Peyer's patch (tissue), 4 donors: ENCODE results near the gene PITHD1. TPM values are rescaled to one million over a fixed set of nuclear protein-coding genes. Genes with fewer than 3 reads are reported as not detected.
"Not testable (repeated sequence)": the region's sequence is repeated elsewhere in the genome, so short reads cannot be mapped to it uniquely, and the experiment has no call there.

ENCODE experiments used
- DNase-seq, 3 donors: peaks; one replicate each; pipeline ENCODE4 v3.0.0-alpha.2; 2017 to 2019
- H3K27ac ChIP-seq, 4 donors: fragments of 200-600 bp; sonication (generic); one replicate each; pipeline ENCODE4 v1.5.1; 2016 to 2019
- H3K27me3 ChIP-seq, 2 donors: fragments of 200-600 bp; sonication (generic); one replicate each; pipeline ENCODE4 v1.5.1; 2019
- H3K36me3 ChIP-seq, 3 donors: fragments of 200-600 bp; sonication (generic); one replicate each; pipeline ENCODE4 v1.5.1; 2016 to 2019
- H3K4me1 ChIP-seq, 4 donors: fragments of 200-600 bp; sonication (generic); one replicate each; pipeline ENCODE4 v1.5.1; 2016 to 2019
- H3K4me3 ChIP-seq, 4 donors: fragments of 200-600 bp; sonication (generic); 1 replicate in 3 of 4; 2 replicates in 1 of 4; pipeline ENCODE4 v1.5.1; 2016 to 2019; ENCODE audit warnings: mild to moderate bottlenecking in 1 of 4
- H3K9me3 ChIP-seq, 4 donors: fragments of 200-600 bp; sonication (generic); one replicate each; pipeline ENCODE4 v1.5.1; 2016 to 2019; ENCODE audit warnings: mild to moderate bottlenecking in 1 of 4
- CTCF ChIP-seq, 6 experiments: fragments of 450-650 bp in 4 of 6; fragments of 200-600 bp in 2 of 6; sonication (generic) in 1 of 6; IDR thresholded peaks; one replicate each; pipeline ENCODE4 v1.5.1; 2017 to 2019; ENCODE audit warnings: antibody characterized with exemption in 6 of 6, mild to moderate bottlenecking in 3 of 6, moderate library complexity in 1 of 6
- POLR2A ChIP-seq, 2 donors: fragments of 450-650 bp; IDR thresholded peaks; one replicate each; pipeline ENCODE4 v1.5.1; 2017; ENCODE audit warnings: antibody characterized with exemption in 2 of 2, mild to moderate bottlenecking in 2 of 2, moderate library complexity in 2 of 2
- total RNA-seq, 4 donors: library from RNA; depleted of rRNA; stranded (reverse); fragments of >200 nt; gene quantifications; one replicate each; pipeline ENCODE4 v1.1.0, GENCODE V29; 2016

PITHD1 gene
- total RNA-seq, 4 donors from 2014 or later = 19.4 to 47.0 (median 30.1) TPM

GRCh38 chr1:23799570-23800399, 21.6 kb downstream of the PITHD1 start:
- Histone ChIP-seq H3K4me3 (peak overlapping the region; percentile 65 to 94 (median 82)), H3K4me1 (peaks cover 0 to 24% (median 18%) of the 10 kb centered on the region in 4 donors), H3K27me3 (no peaks in the 10 kb centered on the region), H3K9me3 (no peaks in the 10 kb centered on the region), H3K27ac (peak overlapping the region; percentile 85 to 97 (median 94)), H3K36me3 (peaks cover 0 to 34% (median 0%) of the 10 kb centered on the region in 3 donors)
- no peak for TF ChIP-seq CTCF (IDR thresholded peaks at IDR 0.05)
- peak; percentile 82 to 93 for TF ChIP-seq POLR2A (IDR thresholded peaks at IDR 0.05)
- peak; percentile 59 to 92 (median 87) for DNase-seq

GRCh38 chr1:23800400-23801337, 22.5 kb downstream of the PITHD1 start, which contains the start of gene GALE:
GALE (minus strand) TSS chr1:23800754; CDS start chr1:23799007, 1,747 bp downstream.
- H3K27ac ChIP-seq = peak within 1 kb of the TSS; percentile 85 to 97 (median 94)
- H3K27me3 ChIP-seq = no peaks in the 10 kb centered on the region
- peaks cover 0 to 24% (median 18%) of the 10 kb centered on the region in 4 donors for H3K4me1 ChIP-seq
- TF ChIP-seq CTCF (IDR thresholded peaks at IDR 0.05) (peak in 1 of 6 experiments; percentile 12), POLR2A (IDR thresholded peaks at IDR 0.05) (peak; percentile 77 to 89)
- H3K9me3 ChIP-seq = no peaks in the 10 kb centered on the region
- H3K4me3 ChIP-seq = peak within 1 kb of the TSS; percentile 65 to 94 (median 82)
- peaks cover 0 to 28% (median 0%) of the 10 kb centered on the region in 3 donors for H3K36me3 ChIP-seq
- peak; percentile 97 to 99 (median 99) for DNase-seq

- no peak for TF ChIP-seq POLR2A (IDR thresholded peaks at IDR 0.05)
- TF ChIP-seq CTCF (IDR thresholded peaks at IDR 0.05) = no peak
- Histone ChIP-seq H3K36me3 (peaks cover 0 to 22% (median 0%) of the 10 kb centered on the region in 3 donors), H3K27me3 (no peaks in the 10 kb centered on the region), H3K27ac (peak overlapping the region; percentile 85 to 97 (median 94)), H3K9me3 (no peaks in the 10 kb centered on the region), H3K4me1 (peaks cover 0 to 24% (median 18%) of the 10 kb centered on the region in 4 donors), H3K4me3 (peak overlapping the region; percentile 65 to 94 (median 82))
- peak in 1 of 3 donors; percentile 62 for DNase-seq
These were observed 23.1 kb downstream of the PITHD1 start for GRCh38 chr1:23801338-23801748.

GRCh38 chr1:23801876-23802275, 23.7 kb downstream of the PITHD1 start:
- TF ChIP-seq CTCF (IDR thresholded peaks at IDR 0.05) (no peak), POLR2A (IDR thresholded peaks at IDR 0.05) (no peak)
- Histone ChIP-seq H3K9me3 (no peaks in the 10 kb centered on the region), H3K27me3 (no peaks in the 10 kb centered on the region), H3K4me3 (peak overlapping the region in 2 of 4 donors; percentile 72 to 91), H3K4me1 (peaks cover 0 to 24% (median 18%) of the 10 kb centered on the region in 4 donors), H3K27ac (peak overlapping the region in 3 of 4 donors; percentile 93 to 97 (median 95)), H3K36me3 (peaks cover 0 to 19% (median 0%) of the 10 kb centered on the region in 3 donors)
- DNase-seq = peak in 1 of 3 donors; percentile 50

- not testable (repeated sequence) for H3K27ac ChIP-seq, H3K36me3 ChIP-seq, H3K9me3 ChIP-seq, H3K27me3 ChIP-seq, H3K4me3 ChIP-seq
- H3K4me1 ChIP-seq = peaks cover 0 to 24% (median 18%) of the 10 kb centered on the region in 4 donors
- DNase-seq = peak in 1 of 3 donors; percentile 2
These were observed 24.7 kb downstream of the PITHD1 start for GRCh38 chr1:23802809-23803342.
